Left renal pelvis (tissue), 4 donors: ENCODE data around the gene MBD3L1. TPM values are rescaled to one million over a fixed set of nuclear protein-coding genes. Genes with fewer than 3 reads are reported as not detected.

Experiments
- DNase-seq, 4 donors: peaks; one replicate each; pipeline ENCODE4 v3.0.0-alpha.2; 2013; ENCODE audit warnings: low read depth in 4 of 4, low spot score in 3 of 4
- polyA plus RNA-seq, 4 donors: library from polyadenylated mRNA; unstranded; fragments of 120-200 nt; gene quantifications; one replicate each; pipeline ENCODE4 v1.2.1, GENCODE V29; 2013; ENCODE audit not compliant: insufficient read length in 4 of 4

The MBD3L1 gene
- polyA plus RNA-seq, 4 donors = not detected

DNA sequence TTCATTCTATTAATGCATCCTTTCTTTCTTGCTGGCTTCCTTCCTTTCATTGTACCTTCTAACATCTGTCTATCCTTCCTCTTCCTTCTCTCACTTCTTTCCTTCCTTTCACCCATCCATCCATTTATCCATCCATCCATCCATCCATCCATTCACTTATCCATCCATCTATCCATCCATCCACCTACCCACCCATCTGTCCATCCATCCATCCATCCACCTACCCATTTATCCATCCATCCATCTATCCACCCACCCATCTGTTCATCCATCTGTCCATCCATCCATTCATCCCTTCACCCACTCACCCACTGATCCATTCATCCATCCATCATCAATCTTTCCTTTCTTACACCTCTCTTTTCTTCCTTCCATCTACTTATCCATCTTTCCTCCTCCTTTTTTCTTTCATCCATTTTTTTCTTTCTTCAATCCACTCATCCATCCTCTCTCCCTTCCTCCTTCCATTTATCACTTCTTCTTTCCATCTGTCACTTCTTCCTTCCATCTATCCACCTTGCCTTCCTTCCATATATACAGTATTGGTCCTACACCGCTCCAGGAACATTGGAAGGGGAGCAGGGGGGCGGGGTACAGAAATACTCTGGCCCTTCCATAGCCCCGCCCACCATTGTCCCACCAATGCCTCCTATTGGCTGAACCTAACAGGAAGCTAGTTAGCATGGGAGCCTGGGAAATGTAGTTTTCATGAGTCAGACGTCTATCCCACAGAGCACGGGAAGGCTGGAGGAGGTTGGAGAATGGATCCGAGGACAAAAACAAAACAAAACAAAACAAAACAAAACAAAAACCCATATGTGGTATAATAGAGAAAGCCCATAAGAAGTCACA is 45.9 kb downstream of the MBD3L1 start:
- no peak for DNase-seq

DNA sequence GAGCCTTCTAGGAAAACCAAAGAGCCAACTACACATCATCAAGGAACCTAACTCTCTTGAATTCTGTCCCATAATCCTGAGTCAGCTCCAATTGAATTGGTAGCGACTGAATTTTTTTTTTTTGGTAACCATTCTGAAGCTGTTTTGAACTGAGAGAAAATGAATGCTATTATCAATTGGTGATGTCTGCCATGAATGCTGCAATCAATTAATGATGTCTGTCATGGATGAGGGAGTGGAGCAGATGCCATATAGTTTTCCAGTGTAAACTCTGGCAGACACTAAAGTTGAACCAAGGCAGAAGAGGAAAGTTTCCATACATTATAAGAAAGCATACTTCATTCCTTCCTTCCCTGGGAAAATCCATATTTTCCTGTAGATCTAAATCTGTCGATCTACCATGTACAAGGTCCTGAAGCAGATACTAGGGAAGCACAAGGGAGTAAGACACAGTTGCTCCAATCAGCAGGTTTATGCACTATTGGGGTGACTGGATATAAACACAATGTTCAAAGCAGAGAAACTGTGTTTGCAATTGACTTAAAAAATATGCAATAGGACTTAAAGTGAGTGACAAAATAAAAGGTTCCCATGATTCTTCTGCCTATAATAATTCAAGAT is 48.8 kb downstream of the MBD3L1 start:
- DNase-seq = no peak

DNA sequence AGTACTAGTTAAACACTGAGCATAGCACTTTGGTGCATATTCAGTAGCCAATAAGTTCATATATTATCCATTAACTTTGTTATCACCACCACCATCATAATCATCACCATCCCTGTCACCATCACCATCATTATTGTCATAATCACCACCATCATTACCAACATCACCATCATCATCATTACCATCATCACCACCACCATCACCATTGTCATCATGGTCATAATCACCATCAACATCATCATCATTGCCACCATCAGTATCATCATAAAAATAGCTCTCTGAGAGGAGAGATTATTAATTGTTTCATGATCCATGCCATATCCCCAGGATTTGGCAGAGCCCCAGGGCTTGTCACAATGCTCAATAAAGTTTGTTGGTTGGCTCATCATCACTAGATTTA is 49.3 kb downstream of the MBD3L1 start:
- no peak for DNase-seq

DNA sequence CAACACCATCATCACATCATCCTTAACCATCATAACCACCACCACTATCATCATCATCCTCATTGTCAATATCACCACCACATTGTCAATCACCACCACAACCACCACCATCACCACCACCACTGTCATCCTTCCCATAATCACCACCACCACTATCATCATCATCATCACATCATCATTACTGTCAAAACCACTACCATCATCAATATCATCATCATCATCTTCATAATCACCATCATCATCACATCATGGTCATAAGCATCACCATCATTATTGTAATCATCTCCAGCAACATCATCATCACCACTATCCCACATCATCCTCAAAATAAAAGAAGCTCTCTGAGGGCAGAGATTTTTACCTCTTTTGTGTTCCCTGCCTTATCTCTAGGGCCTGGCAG is 52.2 kb downstream of the MBD3L1 start:
- no peak for DNase-seq

DNA sequence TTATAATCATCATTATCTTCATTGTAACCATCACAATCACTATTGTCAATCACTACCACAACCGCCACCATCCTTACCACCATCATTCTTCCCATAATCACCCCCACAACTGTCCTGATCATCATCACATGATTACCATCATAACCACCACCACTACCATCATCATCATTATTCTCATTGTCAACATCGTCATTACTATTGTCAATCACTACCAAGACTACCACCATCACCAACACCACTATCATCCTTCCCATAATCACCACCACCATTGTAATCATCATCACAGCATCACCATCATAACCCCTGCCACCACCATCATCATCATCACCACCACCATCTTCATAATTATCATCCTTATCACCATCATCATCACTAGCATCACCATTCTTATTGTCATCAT is 55.2 kb downstream of the MBD3L1 start:
- DNase-seq = no peak

- no peak for DNase-seq
Measured at GRCh38 chr19:8890260-8890659, 58.1 kb downstream of the MBD3L1 start.

Other genes with a start within 250 kb of the MBD3L1 start
- 10 to 100 TPM; 31.1 to 62.8 (median 42.7) TPM for gene ADAMTS10, start 221.7 kb upstream of the MBD3L1 start, polyA plus RNA-seq
- gene NFILZ, start 201.7 kb upstream of the MBD3L1 start, polyA plus RNA-seq = not detected
- gene ACTL9, start 133.6 kb upstream of the MBD3L1 start, polyA plus RNA-seq = not detected
- not detected for gene OR2Z1, start 110.7 kb upstream of the MBD3L1 start, polyA plus RNA-seq
- gene ZNF558, start 73 bp upstream of the MBD3L1 start, polyA plus RNA-seq = 10 to 100 TPM; 35.5 to 44.1 (median 40.2) TPM
- under 1 TPM; 0.14 to 0.22 (median 0.17) TPM for gene MUC16, start 178.0 kb downstream of the MBD3L1 start, polyA plus RNA-seq